ENCODE measurements around the gene LRRN4CL.
"Not testable (repeated sequence)": the region's sequence is repeated elsewhere in the genome, so short reads cannot be mapped to it uniquely, and the experiment has no call there.

The LRRN4CL gene

GRCh38 chr11:62689421-62690183 is at the start of gene LRRN4CL:
Gene LRRN4CL (minus strand): TSS chr11:62689530. CDS start chr11:62688508, 1,022 bp downstream.
- no peak for DNase-seq

GRCh38 chr11:62737196-62737595 is 47.9 kb upstream of the LRRN4CL start:
- no peak for DNase-seq

DNA sequence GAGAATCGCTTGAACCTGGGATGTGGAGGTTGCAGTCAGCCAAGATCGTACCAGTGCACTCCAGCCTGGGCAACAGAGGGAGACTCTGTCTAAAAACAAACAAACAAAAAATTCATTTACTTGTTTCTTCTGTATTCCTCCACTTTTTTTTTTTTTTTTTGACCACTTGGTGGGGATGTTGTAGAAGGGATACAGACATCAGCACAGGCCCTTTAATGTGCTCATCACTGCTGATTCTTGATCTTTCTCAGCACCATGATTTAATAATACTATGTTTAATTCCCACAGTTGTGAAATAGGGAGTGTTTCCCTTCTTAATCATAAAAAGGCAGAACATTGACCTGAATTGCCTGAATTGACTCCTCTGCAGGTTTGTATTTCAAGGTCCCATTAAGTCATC is 43.5 kb upstream of the LRRN4CL start:
- no peak for DNase-seq

DNA sequence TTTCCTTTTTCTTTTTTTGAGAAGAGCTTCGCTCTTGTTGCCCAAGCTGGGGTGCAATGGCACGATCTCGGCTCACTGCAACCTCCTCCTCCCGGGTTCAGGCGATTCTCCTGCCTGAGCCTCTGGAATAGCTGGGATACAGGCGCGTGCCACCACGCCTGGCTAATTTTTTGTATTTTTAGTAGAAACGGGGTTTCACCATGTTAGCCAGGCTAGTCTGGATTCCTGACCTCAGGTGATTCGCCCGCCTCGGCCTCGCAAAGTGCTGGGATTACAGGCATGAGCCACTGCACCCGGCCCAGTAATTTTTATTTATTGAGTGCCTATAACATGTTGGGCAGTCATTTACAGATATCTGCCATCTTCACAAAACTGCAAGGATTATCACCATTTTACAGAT is 40.7 kb upstream of the LRRN4CL start:
- DNase-seq: not testable (repeated sequence)

DNA sequence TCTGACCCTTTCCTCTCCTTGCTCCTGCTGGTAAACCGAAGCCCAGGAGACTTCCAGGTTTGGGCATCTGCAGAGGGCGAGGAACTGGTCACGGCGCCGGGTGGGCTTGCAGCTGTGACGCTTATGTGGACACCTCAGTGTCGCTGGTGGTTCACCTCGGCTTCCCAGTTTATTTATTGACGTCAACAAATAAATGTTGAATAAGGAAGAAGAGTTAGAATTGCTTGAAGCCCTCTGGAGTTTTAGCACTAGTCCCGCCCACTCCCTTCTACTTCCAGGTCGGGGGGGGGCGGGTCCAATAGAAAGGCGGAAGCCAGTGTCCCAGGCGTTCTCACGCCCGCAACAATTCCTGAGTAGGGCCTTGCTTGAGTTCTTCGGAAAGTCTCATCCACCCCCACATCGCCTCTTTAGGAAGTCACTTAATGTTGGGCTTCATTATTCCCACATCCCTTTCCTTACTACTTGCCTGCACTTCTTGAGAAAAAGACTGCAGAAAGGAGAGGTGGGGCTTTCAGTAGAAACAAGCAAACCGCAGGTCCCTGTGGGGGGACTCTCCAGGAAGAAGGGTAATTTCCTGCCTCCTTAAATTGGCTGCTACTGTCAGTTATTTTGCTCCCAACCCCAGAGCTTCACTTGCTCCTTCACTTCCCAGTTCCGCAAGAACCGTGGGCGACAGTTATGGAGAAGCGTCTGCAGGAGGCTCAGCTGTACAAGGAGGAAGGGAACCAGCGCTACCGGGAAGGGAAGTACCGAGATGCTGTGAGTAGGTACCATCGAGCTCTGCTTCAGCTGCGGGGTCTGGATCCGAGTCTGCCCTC is 39.0 kb upstream of the LRRN4CL start, which contains the start of gene TTC9C:
TSS of gene TTC9C (plus strand) at position 316 of the 818 bp plus-strand sequence. CDS start at position 679, 363 bp downstream.
- DNase-seq: peak; percentile 78 to 80

- DNase-seq: peak; percentile 72 to 75
Observed at GRCh38 chr11:62727872-62728170, 38.5 kb upstream of the LRRN4CL start.

DNA sequence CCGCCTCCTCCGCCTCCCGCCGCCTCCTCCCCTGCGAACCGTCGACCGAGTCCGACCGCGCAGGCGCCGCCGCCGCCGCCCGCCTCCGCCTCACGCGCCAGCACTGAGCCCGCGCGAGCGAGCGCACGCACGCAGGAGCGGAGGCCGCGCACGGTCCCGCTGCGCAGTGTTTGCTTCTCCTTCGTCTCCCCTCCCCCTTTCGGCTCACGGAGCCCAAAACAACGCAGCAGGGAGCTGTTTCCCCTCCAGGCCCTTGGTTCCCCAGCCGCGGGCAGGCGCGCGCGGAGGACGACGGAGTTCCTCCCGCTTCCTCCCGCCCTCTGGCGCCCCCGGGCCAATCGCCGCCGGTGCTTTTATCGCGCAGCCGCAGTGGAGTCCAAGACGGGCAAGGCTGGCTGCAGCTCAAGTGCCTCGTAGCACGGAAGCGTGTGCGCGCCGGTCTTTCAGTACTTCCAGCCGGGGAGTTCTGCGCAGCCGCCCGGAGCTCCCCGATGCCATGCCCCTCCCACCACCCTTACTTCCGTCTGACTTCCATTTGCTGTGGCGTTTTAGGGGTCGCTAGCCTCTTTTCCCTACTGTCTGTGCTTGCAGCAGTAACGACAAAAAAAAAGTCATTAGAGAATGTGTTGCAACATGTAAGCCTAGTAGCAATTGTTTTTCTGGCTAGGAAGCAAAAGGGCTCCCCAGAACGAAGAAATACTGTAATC is 38.0 kb upstream of the LRRN4CL start, which contains the start of gene HNRNPUL2:
TSS of gene HNRNPUL2 (minus strand) at position 293 of the 707 bp plus-strand sequence. CDS start 301 bp downstream, outside the sequence.
- peak; percentile 96 to 98 for DNase-seq

GRCh38 chr11:62726915-62727164 is 37.5 kb upstream of the LRRN4CL start:
- no peak for DNase-seq

GRCh38 chr11:62726156-62726914 is 37.0 kb upstream of the LRRN4CL start:
- no peak for DNase-seq

GRCh38 chr11:62725646-62726045 is 36.3 kb upstream of the LRRN4CL start:
- no peak for DNase-seq

DNA sequence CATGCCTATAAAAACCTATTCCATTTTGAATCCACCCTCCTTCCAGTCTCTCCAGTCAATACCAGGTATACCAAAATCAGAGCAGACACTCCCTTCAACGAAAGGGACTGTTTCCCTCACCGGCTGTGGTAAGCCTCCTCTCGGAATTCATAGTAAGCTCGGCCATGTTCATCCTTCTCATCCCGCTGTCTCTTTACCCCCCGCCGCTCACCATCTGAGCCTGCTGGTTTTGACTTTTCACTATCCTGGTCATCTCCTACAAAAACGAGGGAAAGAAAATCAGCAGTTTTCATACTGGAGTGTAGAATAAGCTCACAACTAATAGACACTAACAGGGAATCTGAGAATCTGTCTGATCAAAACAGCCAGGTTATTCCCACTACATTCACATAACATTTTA is 34.8 kb upstream of the LRRN4CL start:
- DNase-seq: no peak

DNA sequence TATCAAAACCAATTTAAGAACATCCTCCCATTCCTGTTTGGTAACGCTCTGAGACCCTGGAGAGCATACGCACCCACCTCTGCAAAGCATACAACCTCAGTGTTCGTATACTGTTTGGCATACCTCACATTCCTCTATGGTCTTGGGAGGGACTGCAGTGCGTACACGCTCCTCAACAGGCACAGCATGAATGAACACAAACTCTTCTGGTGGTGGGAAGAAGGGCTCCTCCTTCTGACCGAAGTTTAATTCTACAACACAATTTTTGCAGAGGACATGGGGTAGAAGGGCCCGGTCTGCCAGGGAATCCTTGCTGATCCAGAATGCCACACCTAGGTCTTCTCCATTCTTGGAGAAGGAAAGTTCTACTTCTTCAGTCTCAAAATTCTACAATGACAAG is 32.7 kb upstream of the LRRN4CL start:
- no peak for DNase-seq

DNA sequence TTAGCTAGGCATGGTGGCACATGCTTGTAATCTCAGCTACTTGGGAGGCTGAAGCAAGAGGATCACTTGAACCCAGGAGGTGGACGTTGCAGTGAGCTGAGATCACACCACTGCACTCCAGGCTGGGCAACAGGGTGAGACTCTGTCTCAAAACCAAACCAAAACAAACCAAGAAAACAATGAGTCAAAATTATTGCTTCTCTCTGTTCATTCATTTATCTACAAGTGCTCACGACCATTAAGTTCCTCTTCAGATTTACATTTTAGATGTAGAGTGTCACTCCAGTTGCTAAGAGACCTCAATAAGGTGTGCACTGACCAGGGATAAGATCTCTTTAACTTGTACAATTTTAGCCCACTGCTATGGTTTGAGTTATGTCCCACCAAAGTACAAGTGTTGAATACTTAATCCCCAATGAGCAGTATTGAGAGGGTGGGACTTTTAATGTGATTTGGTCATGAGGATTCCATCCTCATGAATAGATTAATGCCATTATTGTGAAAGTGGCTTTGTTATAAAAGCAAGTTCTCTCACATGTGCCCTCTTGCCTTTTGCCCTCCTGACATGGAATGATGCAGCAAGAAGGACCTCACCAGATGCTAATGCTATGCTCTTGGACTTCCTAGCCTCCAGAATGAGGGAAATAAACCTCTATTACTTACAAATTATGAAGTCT is 30.1 kb upstream of the LRRN4CL start:
- no peak for DNase-seq

DNA sequence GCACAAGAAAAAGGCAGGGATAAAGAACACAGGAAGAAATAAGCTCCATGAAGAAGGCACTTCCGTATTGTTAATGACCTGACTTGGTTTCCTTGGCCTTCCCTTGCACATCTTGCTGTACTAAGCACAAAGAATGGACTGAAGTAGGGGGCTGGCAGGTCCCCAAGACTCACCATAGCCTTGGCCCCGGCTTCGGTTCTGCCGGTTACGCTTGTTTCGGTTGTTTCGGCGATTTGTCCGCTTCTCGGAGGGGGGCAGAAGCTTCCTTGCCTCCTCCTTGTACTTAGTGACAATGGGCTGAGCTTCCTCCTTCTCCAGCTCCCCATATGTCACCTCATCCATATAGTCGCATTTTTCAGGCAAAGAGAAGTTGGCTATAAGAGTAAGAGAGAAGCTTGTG is 27.5 kb upstream of the LRRN4CL start:
- DNase-seq: no peak

DNA sequence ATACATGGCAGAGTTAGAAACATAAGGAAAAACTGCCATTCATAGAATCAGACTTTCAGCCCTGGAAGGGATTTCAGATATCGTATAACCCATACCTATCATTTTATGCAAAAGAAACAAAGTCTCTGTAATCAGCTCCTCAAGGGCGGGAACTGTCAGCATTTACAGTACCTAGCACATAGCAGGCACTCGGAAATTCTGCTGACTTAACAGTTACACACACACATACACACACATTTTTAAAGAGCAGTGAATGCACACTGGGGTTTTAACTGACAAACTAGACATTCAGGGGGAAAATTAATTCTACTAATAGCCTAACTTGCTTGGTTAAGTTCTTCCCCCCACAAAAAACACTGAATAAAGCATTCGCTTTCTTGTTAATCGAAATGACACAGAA is 26.9 kb upstream of the LRRN4CL start:
- no peak for DNase-seq

- DNase-seq: no peak
Observed at GRCh38 chr11:62715150-62716130, 26.1 kb upstream of the LRRN4CL start.

GRCh38 chr11:62713343-62713742 is 24.0 kb upstream of the LRRN4CL start:
- no peak for DNase-seq

GRCh38 chr11:62712861-62713260 is 23.5 kb upstream of the LRRN4CL start:
- no peak for DNase-seq

- DNase-seq: no peak
Observed at GRCh38 chr11:62712276-62712812, 23.0 kb upstream of the LRRN4CL start.

- DNase-seq: no peak
Observed at GRCh38 chr11:62710001-62710345, 20.6 kb upstream of the LRRN4CL start.
